ENCODE measurements around the gene IRF1. TPM values are rescaled to one million over a fixed set of nuclear protein-coding genes. Genes with fewer than 3 reads are reported as not detected.

The IRF1 gene
- total RNA-seq, 1 donor = 22.1 TPM

DNA sequence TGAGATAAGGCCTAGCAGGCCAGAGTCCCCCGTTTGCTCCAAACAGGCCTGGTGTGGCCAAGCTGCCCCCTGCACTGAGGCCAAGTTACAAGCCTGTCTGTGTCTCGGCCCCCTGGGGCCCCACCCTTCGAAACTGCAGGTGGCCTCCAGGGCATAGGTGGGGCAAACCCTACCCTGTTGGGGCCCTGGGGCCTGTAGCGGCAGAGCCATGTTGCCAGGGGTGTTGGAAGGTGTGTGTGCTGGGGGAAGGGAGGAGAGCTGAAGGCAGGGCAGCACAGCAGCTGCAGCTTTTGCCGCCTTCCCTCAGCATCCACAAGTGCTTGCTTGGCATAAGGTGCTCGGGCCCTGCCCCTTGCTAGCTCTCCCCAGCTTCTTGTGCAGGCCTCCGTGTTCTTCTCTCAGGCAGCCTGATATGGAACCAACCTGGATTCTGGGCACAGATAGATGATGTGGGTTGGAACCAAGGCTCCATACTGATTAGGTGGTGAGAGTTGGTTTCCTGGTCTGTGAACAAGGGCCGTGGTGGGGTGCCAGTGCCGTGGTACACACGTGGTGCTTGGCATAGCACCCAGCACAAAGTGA, 12.7 kb downstream of the IRF1 start:
- Histone ChIP-seq H3K4me3 (ENCODE audit: insufficient read depth, low read length) (no peak overlapping the region), H2AFZ (ENCODE audit: low read length) (no peak overlapping the region), H3K9me3 (ENCODE audit: low read depth, low read length) (no peaks in the 10 kb centered on the region), H3K27ac (ENCODE audit: low read depth, low read length) (no peak overlapping the region), H3K36me3 (ENCODE audit: insufficient read depth, low read length) (peaks cover 3% of the 10 kb centered on the region), H4K20me1 (ENCODE audit: insufficient read depth, low read length) (peaks cover 5% of the 10 kb centered on the region), H3K4me1 (ENCODE audit: insufficient read depth, low read length) (peaks cover 23% of the 10 kb centered on the region), H3K27me3 (ENCODE audit: insufficient read depth, low read length) (no peaks in the 10 kb centered on the region), H3K4me2 (ENCODE audit: insufficient read depth, low read length) (no peak overlapping the region), H3K79me2 (ENCODE audit: insufficient read depth, low read length) (no peaks in the 10 kb centered on the region)
- TF ChIP-seq, protein P1, sequence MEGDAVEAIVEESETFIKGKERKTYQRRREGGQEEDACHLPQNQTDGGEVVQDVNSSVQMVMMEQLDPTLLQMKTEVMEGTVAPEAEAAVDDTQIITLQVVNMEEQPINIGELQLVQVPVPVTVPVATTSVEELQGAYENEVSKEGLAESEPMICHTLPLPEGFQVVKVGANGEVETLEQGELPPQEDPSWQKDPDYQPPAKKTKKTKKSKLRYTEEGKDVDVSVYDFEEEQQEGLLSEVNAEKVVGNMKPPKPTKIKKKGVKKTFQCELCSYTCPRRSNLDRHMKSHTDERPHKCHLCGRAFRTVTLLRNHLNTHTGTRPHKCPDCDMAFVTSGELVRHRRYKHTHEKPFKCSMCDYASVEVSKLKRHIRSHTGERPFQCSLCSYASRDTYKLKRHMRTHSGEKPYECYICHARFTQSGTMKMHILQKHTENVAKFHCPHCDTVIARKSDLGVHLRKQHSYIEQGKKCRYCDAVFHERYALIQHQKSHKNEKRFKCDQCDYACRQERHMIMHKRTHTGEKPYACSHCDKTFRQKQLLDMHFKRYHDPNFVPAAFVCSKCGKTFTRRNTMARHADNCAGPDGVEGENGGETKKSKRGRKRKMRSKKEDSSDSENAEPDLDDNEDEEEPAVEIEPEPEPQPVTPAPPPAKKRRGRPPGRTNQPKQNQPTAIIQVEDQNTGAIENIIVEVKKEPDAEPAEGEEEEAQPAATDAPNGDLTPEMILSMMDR (IDR thresholded peaks at IDR 0.05; ENCODE audit: extremely low read depth, low read depth, low read length) = no peak
- DNase-seq (ENCODE audit: insufficient read length, low spot score, missing footprints) = no peak

DNA sequence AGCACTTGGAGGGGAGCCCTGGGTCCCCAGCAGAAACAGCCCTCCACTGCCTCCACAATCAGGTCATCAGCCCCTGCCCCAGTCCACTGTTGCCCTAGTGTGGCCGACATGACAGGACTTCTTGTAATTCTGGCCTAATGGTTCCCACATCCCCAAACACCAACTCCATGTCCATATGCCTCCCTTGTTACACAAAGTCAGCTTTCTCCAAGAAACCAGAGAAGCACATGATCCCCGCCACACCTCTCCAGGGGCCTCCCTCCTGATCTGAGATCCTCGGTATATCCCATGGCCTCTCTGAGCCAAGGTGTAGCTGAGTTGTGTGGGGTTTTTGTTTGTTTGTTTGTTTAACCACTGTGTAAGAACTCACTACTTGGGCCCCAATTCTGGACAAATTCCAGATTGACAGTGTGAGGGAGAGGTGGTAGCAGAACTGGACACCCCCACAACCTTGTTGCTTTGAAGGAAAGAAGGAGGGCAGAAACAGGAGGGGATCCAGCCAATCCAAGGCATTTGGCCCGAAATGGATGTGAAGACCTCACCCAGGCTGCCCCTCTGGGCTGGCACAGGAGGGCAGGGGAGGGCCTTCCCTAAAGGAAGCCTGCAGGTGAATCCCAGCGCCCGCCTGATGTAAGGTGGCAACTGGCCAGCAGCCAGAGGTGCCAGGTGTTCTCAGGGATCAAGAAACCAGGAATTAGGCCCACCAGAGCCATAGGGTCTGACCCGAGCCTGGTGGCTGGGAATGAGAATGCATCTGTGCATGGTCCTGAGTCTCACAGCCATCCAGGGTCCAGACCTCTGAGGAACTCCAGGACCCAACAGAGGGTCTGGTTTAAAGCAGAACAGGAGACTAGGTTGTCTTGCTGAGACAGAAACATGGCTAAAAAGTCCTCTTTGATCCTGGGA, 13.4 kb downstream of the IRF1 start:
- Histone ChIP-seq H3K27me3 (ENCODE audit: insufficient read depth, low read length) (no peaks in the 10 kb centered on the region), H3K4me1 (ENCODE audit: insufficient read depth, low read length) (peaks cover 27% of the 10 kb centered on the region), H4K20me1 (ENCODE audit: insufficient read depth, low read length) (peaks cover 5% of the 10 kb centered on the region), H3K9me3 (ENCODE audit: low read depth, low read length) (no peaks in the 10 kb centered on the region), H3K79me2 (ENCODE audit: insufficient read depth, low read length) (no peaks in the 10 kb centered on the region), H2AFZ (ENCODE audit: low read length) (no peak overlapping the region), H3K27ac (ENCODE audit: low read depth, low read length) (no peak overlapping the region), H3K4me3 (ENCODE audit: insufficient read depth, low read length) (no peak overlapping the region), H3K36me3 (ENCODE audit: insufficient read depth, low read length) (peaks cover 3% of the 10 kb centered on the region), H3K4me2 (ENCODE audit: insufficient read depth, low read length) (no peak overlapping the region)
- TF ChIP-seq, protein P1 (IDR thresholded peaks at IDR 0.05; ENCODE audit: extremely low read depth, low read depth, low read length) = no peak
- peak; percentile 62 for DNase-seq (ENCODE audit: insufficient read length, low spot score, missing footprints)

DNA sequence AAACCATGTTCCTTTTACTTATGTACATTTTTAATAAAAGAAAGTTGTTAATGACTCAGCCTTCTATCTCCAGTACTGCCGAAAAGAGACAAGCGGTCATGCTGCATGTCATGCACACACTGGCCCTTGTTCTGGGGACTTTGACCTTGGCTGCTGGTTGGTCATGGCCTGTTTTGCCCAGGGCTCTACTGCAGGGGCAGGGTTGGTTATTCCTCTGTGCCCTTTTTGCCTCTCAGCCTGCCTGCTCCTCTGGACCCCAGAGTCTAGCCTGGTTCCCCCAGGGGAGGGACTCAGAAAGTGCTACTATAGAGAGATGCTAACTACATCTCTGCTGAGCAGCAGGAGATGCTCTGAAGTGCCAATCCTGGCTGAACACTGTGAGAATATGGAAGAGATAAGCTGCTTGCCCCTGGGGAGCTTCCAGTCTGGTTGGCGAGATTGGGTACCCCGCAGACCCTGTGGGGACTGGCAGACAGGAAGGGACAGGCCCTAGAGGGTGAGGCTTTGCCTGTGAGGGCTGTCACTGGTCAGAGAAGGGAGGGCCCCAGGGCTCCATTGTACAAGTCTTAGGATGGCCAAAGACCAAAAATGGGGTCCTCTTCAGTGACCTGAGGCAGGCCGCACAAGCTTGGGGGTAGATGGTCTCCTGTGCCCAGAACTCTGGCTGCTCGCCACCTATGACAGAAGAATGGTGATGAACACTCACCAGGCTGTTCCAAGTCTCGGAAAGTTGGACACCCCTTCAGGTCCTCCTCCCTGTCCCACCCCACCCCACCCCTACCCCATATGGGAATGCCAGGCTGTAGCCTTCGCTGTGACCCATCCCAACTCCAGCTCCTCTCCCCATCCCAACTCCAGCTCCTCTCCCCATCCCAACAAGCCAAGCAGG, 14.3 kb downstream of the IRF1 start:
- H2AFZ ChIP-seq (ENCODE audit: low read length) = no peak overlapping the region

More for the DNA sequence above, 14.3 kb downstream of the IRF1 start:
- no peaks in the 10 kb centered on the region for H3K9me3 ChIP-seq (ENCODE audit: low read depth, low read length)
- no peaks in the 10 kb centered on the region for H3K79me2 ChIP-seq (ENCODE audit: insufficient read depth, low read length)
- no peaks in the 10 kb centered on the region for H3K27me3 ChIP-seq (ENCODE audit: insufficient read depth, low read length)
- TF ChIP-seq, protein P1 (IDR thresholded peaks at IDR 0.05; ENCODE audit: extremely low read depth, low read depth, low read length) = no peak
- no peak overlapping the region for H3K27ac ChIP-seq (ENCODE audit: low read depth, low read length)
- H4K20me1 ChIP-seq (ENCODE audit: insufficient read depth, low read length) = peaks cover 5% of the 10 kb centered on the region
- H3K36me3 ChIP-seq (ENCODE audit: insufficient read depth, low read length) = no peaks in the 10 kb centered on the region
- peak; percentile 87 for DNase-seq (ENCODE audit: insufficient read length, low spot score, missing footprints)
- H3K4me2 ChIP-seq (ENCODE audit: insufficient read depth, low read length) = no peak overlapping the region
- no peak overlapping the region for H3K4me3 ChIP-seq (ENCODE audit: insufficient read depth, low read length)
- peaks cover 35% of the 10 kb centered on the region for H3K4me1 ChIP-seq (ENCODE audit: insufficient read depth, low read length)
